HG03135 (cell line): ENCODE results near the gene MOXD1.
"Not testable (repeated sequence)": the region's sequence is repeated elsewhere in the genome, so short reads cannot be mapped to it uniquely, and the experiment has no call there.

Experiments used
- ATAC-seq: cut with Tn5 transposase; IDR thresholded peaks from one replicate; pipeline ENCODE4 v1.9.1; 2021; ENCODE audit warnings: mild to moderate bottlenecking, moderate library complexity; ENCODE audit not compliant: unreplicated experiment

Gene MOXD1

GRCh38 chr6:132357120-132357519 lies 44.2 kb downstream of the MOXD1 start:
- ATAC-seq: no peak

GRCh38 chr6:132354517-132355167 lies 46.6 kb downstream of the MOXD1 start:
- ATAC-seq: no peak

DNA sequence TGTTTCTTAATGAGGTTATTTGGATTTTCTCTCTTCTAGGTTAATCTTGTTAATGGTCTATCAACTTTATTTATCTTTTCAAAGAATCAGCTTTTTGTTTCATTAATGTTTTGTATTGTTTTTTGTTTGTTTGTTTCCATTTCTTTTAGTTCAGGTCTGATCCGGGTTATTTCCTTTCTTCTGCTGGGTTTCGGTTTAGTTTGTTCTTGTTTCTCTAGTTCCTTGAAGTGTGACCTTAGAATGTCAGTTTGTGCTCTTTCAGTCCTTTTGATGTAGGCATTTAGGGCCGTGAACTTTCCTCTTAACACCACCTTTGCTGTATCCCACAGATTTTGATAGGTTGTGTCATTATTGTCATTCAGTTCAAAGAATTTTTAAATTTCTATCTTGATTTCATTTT lies 49.3 kb downstream of the MOXD1 start:
- ATAC-seq: not testable (repeated sequence)

GRCh38 chr6:132348231-132348630 lies 53.0 kb downstream of the MOXD1 start:
- no peak for ATAC-seq

DNA sequence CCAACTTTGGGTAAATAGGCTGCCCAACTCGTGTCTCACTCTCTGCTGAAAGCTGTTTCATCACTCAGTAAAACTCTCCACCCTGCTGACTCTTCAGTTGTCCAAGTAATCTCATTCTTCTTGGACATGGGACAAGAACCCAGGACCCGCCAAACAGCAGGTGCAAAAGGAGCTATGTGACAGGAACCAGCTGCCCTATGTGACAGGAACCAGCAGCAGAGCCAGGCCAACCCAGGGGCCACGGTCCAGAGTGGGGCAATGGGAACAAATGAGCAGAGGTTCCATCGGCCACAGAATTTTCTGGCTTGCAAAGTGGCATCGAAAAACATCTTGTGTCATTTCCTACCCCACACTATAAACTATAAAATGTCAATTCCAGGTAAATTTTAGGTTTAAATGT lies 56.5 kb downstream of the MOXD1 start:
- ATAC-seq: no peak

GRCh38 chr6:132341646-132342045 lies 59.6 kb downstream of the MOXD1 start:
- ATAC-seq: no peak

GRCh38 chr6:132334521-132334885 lies 66.8 kb downstream of the MOXD1 start:
- ATAC-seq: no peak

GRCh38 chr6:132333639-132334520 lies 67.4 kb downstream of the MOXD1 start:
- no peak for ATAC-seq

- ATAC-seq: no peak
These were observed 70.5 kb downstream of the MOXD1 start for GRCh38 chr6:132330759-132331158.

DNA sequence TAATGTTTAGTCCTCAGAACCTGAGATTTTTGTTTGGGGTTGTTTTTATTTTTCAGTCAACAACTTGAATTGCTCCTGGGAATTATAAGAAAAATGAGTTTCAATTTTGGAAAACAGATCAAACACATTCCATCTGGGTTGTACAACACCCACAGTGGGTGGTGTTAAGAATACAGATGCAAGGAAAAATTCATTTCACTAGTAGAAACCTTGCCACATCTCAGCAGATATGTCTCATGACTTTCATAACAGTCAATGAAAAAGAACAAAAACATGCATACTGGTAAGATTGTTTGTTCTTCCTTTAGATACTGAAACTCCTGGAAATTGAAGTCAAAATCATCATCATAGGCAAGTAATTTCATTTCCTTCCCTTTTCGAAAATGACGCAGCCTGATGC lies 78.9 kb downstream of the MOXD1 start:
- no peak for ATAC-seq

DNA sequence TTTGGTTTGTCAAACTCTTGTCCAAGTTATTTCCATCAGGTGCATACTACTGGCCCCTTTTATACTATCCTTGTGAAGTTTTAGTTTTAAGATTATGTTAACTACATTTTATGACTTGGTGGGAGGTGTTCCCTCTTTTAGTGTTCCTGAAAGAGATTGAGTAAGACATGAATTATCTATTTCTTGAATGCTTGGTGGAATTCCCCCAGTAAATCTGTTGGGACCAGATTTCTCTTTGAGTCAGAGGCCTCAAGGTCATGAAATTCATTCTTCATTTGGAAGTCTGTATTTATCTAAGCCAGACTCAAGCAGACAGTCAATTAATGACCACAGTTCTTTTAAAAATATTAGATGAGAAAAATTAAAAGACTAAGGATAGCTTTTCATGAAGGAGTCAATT lies 81.3 kb downstream of the MOXD1 start:
- ATAC-seq: no peak

GRCh38 chr6:132316970-132317369 lies 84.3 kb downstream of the MOXD1 start:
- no peak for ATAC-seq

GRCh38 chr6:132314432-132314831 lies 86.8 kb downstream of the MOXD1 start:
- peak; percentile 78 for ATAC-seq

DNA sequence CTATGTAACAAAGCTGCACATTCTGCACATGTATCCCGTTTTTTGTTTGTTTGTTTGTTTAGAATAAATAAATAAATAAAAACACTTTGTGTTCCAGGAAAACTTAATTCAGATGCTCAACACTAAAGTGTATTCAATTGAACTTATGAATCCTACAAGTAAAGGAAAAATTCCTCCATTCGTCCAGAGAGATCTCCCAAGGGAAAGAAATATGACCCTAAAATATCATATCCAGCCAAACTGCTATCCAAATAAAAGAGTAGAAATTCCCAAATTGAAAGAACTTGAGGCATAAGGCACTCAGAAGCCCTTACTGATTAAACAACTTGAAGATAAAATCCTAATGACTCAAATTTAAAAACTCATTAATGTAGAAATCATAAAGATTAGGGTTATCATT lies 90.4 kb downstream of the MOXD1 start:
- ATAC-seq: no peak

DNA sequence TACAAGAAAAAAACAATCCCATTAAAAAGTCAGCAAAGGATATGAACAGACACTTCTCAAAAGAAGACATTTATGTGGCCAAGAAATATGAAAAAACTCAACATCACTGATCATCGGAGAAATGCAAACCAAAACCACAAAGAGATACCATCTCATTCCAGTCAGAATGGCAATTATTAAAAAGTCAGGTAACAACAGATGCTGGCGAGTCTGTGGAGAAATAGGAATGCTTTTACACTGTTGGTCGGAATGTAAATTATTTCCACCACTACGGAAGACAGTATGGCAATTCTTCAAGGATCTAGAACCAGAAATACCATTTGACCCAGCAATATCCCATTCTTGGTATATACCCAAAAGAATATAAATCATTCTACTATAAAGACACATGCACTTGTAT lies 91.1 kb downstream of the MOXD1 start:
- not testable (repeated sequence) for ATAC-seq

- no peak for ATAC-seq
These were observed 96.4 kb downstream of the MOXD1 start for GRCh38 chr6:132304891-132305305.

DNA sequence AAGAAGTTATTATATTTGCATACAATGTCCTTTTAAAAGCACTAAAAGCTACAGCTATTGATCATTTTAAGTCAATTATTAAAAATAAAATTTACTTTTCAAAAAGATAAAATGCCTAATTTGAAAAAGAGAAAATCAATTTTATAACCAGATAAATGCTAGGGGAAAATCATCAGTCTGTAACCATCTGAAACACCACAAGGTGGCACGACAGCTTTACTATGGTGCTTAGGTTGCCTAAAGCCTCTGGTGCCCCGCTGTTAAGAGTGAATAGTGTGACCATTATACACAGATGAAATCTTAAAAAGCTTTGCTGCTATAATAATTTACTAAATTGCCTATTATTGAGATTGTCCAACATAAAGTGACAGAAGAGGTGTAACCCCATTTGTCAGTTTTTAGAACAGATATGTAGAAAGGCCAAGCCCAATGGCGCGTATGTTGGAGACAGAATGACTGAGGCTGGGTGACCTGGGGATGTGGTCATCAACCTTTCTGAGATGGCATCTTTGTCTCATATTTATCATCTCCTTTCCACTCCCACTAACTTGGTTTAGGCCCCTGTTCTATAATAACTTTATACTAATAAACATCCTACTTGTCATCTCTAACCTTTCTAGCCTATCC lies 100.8 kb downstream of the MOXD1 start:
- peak; percentile 87 for ATAC-seq

DNA sequence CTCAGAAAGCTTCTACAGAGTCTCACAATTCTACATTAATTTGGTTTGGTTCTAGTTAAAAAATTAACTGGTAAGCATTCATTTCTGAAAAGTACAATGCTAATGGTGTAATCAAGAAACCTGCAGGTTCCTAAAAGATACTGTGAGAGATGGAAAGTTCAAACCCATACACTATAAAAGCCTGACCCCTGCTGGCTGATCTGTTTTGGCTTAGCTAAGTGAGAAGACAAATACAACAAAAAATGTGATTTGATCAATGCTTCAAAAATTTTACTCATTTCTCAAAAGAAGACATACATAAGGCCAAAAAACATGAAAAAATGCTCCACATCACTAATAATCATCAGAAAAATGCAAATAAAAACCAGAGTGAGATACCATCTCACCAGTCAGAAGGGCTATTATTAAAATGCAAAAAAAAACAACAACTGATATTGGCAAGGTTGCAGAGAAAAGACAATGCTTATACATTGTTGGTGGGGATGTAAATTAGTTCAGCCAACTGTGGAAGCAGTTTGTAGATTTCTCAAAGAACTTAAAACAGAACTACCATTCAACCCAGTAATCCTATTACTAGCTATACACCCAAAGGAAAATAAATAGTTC lies 102.8 kb downstream of the MOXD1 start:
- no peak for ATAC-seq

DNA sequence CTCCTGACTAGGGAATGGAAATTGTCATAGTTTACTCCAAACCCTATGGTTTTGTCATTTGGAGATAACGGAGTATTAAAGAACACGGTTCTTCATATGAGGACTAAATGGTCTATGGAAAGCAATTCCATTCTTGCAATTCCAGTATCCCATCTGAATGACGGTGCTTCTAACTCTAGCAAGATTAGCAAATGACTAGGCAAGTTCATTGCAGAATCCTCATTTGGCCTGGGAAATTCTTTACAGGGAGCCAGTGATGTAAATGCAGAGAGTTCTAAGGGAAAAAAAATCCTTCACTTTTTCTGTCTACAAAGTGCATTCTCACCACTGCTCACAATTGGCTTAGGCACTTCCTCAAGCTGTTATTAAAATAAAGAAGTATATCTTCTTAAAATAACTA lies 111.5 kb downstream of the MOXD1 start:
- no peak for ATAC-seq

GRCh38 chr6:132287101-132287500 lies 114.2 kb downstream of the MOXD1 start:
- no peak for ATAC-seq

GRCh38 chr6:132286298-132287019 lies 114.8 kb downstream of the MOXD1 start:
- ATAC-seq: no peak
